ENCODE results near the gene ZC3H14.

GRCh38 chr14:88597038-88597437 lies 34.2 kb downstream of the ZC3H14 start:
- TF ChIP-seq POLR2A (IDR thresholded peaks at IDR 0.05): no peak
- TF ChIP-seq CTCF (IDR thresholded peaks at IDR 0.05 in 4 of 5, conservative IDR thresholded peaks at IDR 0.05 in 1 of 5): no peak
